Endothelial cell of umbilical vein (primary cell): ENCODE measurements around the gene APOC1.

Source experiments
- EZH2 ChIP-seq: IDR thresholded peaks from 2 replicates; pipeline ENCODE4 v1.6.1; 2012; ENCODE audit warnings: borderline replicate concordance, low read depth, mild to moderate bottlenecking, moderate library complexity, low read length, inconsistent platforms; ENCODE audit not compliant: severe bottlenecking
- FOS ChIP-seq: IDR thresholded peaks from 2 replicates; pipeline ENCODE4 v1.6.1; 2011; ENCODE audit warnings: mild to moderate bottlenecking, low read length, moderate library complexity, borderline replicate concordance; ENCODE audit not compliant: insufficient read depth
- JUN ChIP-seq: IDR thresholded peaks from 2 replicates; pipeline ENCODE4 v1.6.1; 2011; ENCODE audit warnings: borderline replicate concordance, low read depth; ENCODE audit not compliant: insufficient read length, insufficient read depth
- POLR2A ChIP-seq: IDR thresholded peaks from 2 replicates; pipeline ENCODE4 v1.6.1; 2012; ENCODE audit warnings: low read depth, mild to moderate bottlenecking, control low read depth, low read length
- POLR2AphosphoS5 ChIP-seq: IDR thresholded peaks from 2 replicates; pipeline ENCODE4 v1.6.1; 2012; ENCODE audit warnings: low read depth, mild to moderate bottlenecking, control low read depth, low read length, moderate library complexity; ENCODE audit not compliant: insufficient read depth
- TF ChIP-seq, protein P1 (sequence below), 2 donors: IDR thresholded peaks; 1 replicate in 1 of 2; 2 replicates in 1 of 2; pipeline ENCODE4 v1.5.1; 2011; ENCODE audit warnings: low read length in 2 of 2, mild to moderate bottlenecking in 2 of 2, moderate library complexity in 2 of 2, control low read depth in 1 of 2, inconsistent platforms in 1 of 2, low read depth in 1 of 2; ENCODE audit not compliant: insufficient read depth in 1 of 2; ENCODE audit errors: extremely low read depth in 1 of 2
- TF ChIP-seq, protein P2 (sequence below): IDR thresholded peaks from 2 replicates; pipeline ENCODE4 v1.6.1; 2011; ENCODE audit not compliant: insufficient read depth, insufficient read length

DNA sequence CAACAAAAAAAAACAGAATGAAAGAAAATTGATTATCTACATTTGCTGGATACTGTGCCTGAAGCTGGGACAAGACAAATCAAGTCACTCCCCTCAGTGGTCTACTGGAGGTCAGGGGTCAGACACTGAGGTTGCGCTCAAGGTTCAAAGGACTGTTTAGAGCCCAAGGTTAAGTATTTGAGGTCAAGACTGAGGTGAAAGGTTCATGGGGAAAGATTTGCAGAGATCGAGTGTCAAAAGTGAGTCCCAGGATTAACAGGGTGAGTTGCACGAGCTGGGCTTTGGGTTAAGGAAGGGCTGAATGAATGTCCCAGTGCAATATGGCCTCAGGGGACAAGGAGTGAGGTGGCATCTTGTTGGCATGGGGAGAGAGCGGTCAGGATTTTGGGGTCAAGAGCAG, 26.8 kb upstream of the APOC1 start:
- TF ChIP-seq, protein P1, sequence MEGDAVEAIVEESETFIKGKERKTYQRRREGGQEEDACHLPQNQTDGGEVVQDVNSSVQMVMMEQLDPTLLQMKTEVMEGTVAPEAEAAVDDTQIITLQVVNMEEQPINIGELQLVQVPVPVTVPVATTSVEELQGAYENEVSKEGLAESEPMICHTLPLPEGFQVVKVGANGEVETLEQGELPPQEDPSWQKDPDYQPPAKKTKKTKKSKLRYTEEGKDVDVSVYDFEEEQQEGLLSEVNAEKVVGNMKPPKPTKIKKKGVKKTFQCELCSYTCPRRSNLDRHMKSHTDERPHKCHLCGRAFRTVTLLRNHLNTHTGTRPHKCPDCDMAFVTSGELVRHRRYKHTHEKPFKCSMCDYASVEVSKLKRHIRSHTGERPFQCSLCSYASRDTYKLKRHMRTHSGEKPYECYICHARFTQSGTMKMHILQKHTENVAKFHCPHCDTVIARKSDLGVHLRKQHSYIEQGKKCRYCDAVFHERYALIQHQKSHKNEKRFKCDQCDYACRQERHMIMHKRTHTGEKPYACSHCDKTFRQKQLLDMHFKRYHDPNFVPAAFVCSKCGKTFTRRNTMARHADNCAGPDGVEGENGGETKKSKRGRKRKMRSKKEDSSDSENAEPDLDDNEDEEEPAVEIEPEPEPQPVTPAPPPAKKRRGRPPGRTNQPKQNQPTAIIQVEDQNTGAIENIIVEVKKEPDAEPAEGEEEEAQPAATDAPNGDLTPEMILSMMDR (IDR thresholded peaks at IDR 0.05; ENCODE audit: extremely low read depth in 1 of 2, insufficient read depth in 1 of 2, low read depth in 1 of 2, low read length in 2 of 2): no peak
- TF ChIP-seq POLR2AphosphoS5: no peak
- TF ChIP-seq EZH2: no peak
- no peak for TF ChIP-seq POLR2A
- TF ChIP-seq, protein P2, sequence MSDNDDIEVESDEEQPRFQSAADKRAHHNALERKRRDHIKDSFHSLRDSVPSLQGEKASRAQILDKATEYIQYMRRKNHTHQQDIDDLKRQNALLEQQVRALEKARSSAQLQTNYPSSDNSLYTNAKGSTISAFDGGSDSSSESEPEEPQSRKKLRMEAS: no peak
- no peak for TF ChIP-seq FOS
- TF ChIP-seq JUN: no peak
